Measurements from ENCODE around the gene CAMTA1. TPM values are rescaled to one million over a fixed set of nuclear protein-coding genes. Genes with fewer than 3 reads are reported as not detected.

Gene CAMTA1
- total RNA-seq, 1 donor from 2014 or later = 160 TPM

DNA sequence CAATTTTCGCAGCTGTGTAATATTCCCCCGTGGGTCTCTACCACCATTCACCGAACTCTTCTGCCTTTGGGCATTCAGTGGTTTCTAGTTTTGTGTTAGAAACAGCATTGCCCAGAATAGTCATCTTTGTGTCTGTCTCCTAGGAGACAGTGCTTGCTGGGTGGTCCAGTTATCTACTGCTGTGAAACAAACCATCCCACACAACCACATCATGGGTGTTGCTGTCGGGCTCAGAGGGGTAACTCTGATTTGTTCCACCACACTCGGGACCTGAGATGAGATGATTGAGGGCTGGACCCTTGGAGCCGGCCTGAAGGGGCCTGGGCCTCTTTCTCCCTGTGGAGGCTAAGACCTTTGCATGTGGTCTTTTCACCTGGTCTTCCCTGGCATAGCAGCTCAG, 558.6 kb downstream of the CAMTA1 start:
- no peak overlapping the region for H3K4me3 ChIP-seq
- no peaks in the 10 kb centered on the region for H3K36me3 ChIP-seq
- peaks cover 25% of the 10 kb centered on the region for H3K4me1 ChIP-seq
- no peak for DNase-seq
- no peak overlapping the region for H3K27ac ChIP-seq (replicated peaks)
- intact Hi-C loops (cut with micrococcal nuclease) = no loop called here
- H3K9me3 ChIP-seq (replicated peaks) = peaks cover 4% of the 10 kb centered on the region
- no peak for TF ChIP-seq CTCF (IDR thresholded peaks at IDR 0.05; ENCODE audit: borderline replicate concordance)
- no peaks in the 10 kb centered on the region for H3K27me3 ChIP-seq (ENCODE audit: low read depth)

- Histone ChIP-seq H3K4me1 (peaks cover 25% of the 10 kb centered on the region), H3K27me3 (ENCODE audit: low read depth) (no peaks in the 10 kb centered on the region), H3K9me3 (replicated peaks) (peaks cover 4% of the 10 kb centered on the region), H3K27ac (replicated peaks) (no peak overlapping the region), H3K4me3 (no peak overlapping the region), H3K36me3 (no peaks in the 10 kb centered on the region)
- TF ChIP-seq CTCF (IDR thresholded peaks at IDR 0.05; ENCODE audit: borderline replicate concordance) = no peak
- DNase-seq = no peak
- intact Hi-C loops (cut with micrococcal nuclease) = no loop called here
Measured at GRCh38 chr1:7344299-7344698, 559.0 kb downstream of the CAMTA1 start.

DNA sequence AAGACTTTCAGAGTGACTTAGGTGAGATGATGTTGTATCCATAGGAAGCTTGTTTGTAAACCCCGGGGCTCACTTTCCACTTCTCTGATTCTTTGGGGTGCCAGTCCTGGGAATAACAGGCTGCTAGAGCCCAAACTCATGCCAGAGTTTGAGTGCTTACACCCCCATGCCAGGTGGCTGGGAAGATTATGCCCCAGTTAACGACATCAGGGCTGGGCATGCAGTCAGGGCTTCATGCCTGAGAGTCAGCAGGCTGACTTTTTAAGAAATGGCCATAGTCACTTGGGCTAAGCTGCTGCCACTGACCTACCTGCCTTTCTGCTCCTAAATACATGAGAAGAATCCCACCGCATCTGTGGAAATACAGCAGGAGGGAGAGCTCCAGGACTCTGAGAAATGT, 560.3 kb downstream of the CAMTA1 start:
- no peak for TF ChIP-seq CTCF (IDR thresholded peaks at IDR 0.05; ENCODE audit: borderline replicate concordance)
- H3K4me1 ChIP-seq = peaks cover 25% of the 10 kb centered on the region
- DNase-seq = no peak
- H3K9me3 ChIP-seq (replicated peaks) = no peaks in the 10 kb centered on the region
- H3K27ac ChIP-seq (replicated peaks) = no peak overlapping the region
- H3K36me3 ChIP-seq = no peaks in the 10 kb centered on the region
- H3K4me3 ChIP-seq = no peak overlapping the region
- intact Hi-C loops (cut with micrococcal nuclease) = no loop called here
- no peaks in the 10 kb centered on the region for H3K27me3 ChIP-seq (ENCODE audit: low read depth)

DNA sequence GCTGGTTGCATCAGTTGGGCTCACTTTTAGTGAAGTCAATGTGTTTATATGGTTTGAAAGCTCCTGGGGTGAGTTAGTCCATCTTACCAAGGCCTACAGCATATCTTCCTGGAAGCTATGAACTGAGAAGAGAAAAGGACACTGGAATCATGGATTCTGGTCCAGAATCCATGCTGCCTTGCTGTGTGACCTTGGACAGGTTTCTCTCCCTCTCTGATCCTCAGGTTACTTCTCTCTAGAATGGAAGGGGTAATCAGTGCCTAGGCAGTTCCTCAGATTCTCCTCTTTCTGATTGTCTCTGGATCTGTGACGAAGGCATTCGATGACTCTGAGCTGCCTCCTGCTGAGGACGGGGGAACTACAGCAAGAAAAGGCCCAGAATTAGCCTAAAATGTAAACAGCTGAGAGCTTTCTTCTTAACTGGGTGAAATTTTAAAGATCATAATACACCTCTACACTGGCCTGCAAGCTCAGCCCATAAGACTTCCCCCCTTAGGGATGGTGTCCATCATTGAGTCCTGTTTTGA, 560.9 kb downstream of the CAMTA1 start:
- Histone ChIP-seq H3K27me3 (ENCODE audit: low read depth) (no peaks in the 10 kb centered on the region), H3K36me3 (no peaks in the 10 kb centered on the region), H3K4me1 (peaks cover 22% of the 10 kb centered on the region), H3K4me3 (no peak overlapping the region), H3K27ac (replicated peaks) (no peak overlapping the region), H3K9me3 (replicated peaks) (no peaks in the 10 kb centered on the region)
- DNase-seq = no peak
- intact Hi-C loops (cut with micrococcal nuclease) = no loop called here
- TF ChIP-seq CTCF (IDR thresholded peaks at IDR 0.05; ENCODE audit: borderline replicate concordance) = no peak

DNA sequence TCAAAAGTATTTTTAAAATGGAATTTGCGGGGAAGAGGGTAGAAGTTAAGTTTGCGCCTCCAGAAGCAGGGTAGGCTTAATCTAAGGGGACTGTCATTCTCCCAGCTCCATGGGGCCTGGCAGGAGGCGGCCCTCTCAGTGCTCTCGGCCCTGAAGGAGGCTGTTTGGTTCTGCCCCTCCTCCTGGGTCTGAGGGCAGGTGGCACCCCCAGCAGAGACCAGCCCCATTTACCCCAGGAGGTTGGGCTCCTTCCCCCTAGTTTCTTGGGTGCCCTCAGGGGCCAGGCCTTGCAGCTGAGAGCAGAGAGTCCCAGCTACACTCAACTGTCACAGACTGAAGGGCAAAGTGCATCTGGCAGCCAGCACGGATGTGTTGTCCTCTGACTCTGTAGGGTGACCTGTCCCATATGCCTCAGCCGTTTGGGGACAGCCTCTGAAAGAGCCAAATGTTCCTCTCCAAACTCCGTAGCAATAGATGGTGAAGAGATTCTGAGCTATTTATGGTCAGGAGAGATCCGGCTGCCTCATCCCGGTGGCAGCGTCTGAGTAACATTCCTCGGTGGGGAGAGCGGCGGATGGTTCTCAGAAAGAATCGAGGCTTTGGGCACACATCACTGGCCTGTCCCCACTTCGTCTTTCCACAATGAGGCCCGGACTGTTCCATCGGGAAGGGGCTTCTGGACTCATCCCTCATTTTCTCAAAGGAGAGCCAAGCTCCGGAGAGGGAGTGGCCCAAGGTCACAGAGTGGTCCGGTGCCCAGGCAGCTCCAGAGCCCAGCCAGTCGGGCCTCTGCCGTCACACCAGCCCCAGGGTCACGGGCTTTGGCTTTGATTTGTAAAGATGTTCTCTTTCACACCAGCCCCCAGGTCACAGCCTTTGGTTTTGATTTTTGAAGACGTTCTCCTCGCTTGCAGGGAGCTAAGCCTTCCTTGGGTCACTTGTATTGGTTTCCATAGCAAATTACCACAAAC, 561.6 kb downstream of the CAMTA1 start:
- H3K36me3 ChIP-seq = no peaks in the 10 kb centered on the region
- H3K27me3 ChIP-seq (ENCODE audit: low read depth) = no peaks in the 10 kb centered on the region
- no peak for TF ChIP-seq CTCF (IDR thresholded peaks at IDR 0.05; ENCODE audit: borderline replicate concordance)
- peak overlapping the region; percentile 44 for H3K27ac ChIP-seq (replicated peaks)
- no peaks in the 10 kb centered on the region for H3K9me3 ChIP-seq (replicated peaks)
- no peak for DNase-seq
- intact Hi-C loops (cut with micrococcal nuclease) = no loop called here
- H3K4me1 ChIP-seq = peaks cover 15% of the 10 kb centered on the region
- H3K4me3 ChIP-seq = no peak overlapping the region

All from left ventricle myocardium inferior (tissue), 1 donor.